ENCODE data around the gene E2F6. TPM values are rescaled to one million over a fixed set of nuclear protein-coding genes. Genes with fewer than 3 reads are reported as not detected.
A peak's percentile ranks its signal among the peaks of the same experiment; 100 is the strongest.

Gene E2F6
- total RNA-seq, 1 experiment from 2014 or later, result 25.6 TPM

- H3K4me3 Mint-ChIP-seq (ENCODE audit: low read depth, unreplicated experiment), result no peak overlapping the region
- DNase-seq, result no peak
- BruUV-seq (replicated peaks), result no TSS peak
- no peaks in the 10 kb centered on the region for H3K36me3 Mint-ChIP-seq (ENCODE audit: insufficient read depth, unreplicated experiment)
- H3K4me1 Mint-ChIP-seq (ENCODE audit: low read depth, unreplicated experiment), result no peaks in the 10 kb centered on the region
- intact Hi-C loops (cut with micrococcal nuclease; ENCODE audit: unreplicated experiment), result no loop called here
- no peak for TF ChIP-seq CTCF (IDR thresholded peaks at IDR 0.05; ENCODE audit: unreplicated experiment)
- CTCF ChIA-PET, result interaction anchor here (0.7 kb wide), 1 partner anchor 51 kb away, joined by 4 read pairs; no protein-coding TSS in a partner anchor
- no peaks in the 10 kb centered on the region for H3K9me3 Mint-ChIP-seq (ENCODE audit: low read depth, unreplicated experiment)
- no peaks in the 10 kb centered on the region for H3K27me3 Mint-ChIP-seq (ENCODE audit: unreplicated experiment)
- no peak overlapping the region for H3K27ac Mint-ChIP-seq (ENCODE audit: unreplicated experiment)
Measured at GRCh38 chr2:11420190-11420589, 45.8 kb downstream of the E2F6 start.

DNA sequence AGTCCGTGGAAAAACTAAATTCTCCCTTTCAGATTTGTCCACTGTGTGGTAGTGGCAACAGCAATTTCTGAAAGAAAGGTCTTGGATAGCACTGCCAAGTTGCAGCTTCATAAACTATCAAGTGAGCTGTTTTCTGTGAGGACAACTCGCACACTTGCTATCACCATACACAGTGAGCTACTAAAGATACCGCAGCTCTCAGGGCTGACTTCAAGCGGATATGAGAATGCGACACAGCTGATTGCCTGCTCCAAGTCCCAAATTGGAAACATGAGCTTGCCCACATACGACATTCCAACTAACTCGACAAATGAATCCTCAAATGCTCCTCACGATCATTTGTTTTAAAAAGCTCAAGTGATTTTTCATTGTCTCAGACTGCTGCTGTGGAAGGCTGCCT lies 46.2 kb downstream of the E2F6 start:
- no peak for TF ChIP-seq CTCF (IDR thresholded peaks at IDR 0.05; ENCODE audit: unreplicated experiment)
- H3K4me3 Mint-ChIP-seq (ENCODE audit: low read depth, unreplicated experiment), result no peak overlapping the region

DNA sequence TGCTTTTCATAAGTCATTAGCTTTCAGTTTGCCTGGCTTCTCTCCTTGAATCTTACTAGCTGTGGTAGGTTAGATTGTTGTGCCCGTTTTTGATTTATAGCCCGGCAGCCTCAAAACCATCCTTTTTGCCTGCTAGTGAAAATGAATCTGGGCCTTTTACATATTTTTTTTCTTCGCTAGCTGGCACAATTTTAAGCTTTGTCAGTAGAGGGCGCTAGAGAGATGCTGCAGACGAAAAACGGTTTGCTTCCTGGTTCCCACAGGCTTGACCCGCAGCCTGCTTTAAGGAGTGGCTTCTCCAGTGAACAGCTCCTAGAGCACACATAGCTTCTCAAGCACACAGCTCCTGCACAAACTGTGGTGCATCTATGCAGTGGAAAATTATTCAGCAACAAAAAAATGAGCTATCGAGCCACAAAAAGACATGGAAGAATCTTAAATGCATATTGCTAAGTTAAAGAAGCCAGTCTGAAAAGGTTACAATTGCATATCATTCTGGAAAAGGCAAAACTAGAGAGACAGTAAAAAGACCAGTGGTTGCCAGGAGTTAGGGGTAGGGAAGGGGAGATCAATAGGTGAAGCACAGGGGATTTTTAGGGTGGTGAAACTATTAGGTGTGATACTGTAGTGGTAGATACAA lies 47.9 kb downstream of the E2F6 start:
- Mint-ChIP-seq H3K27ac (ENCODE audit: unreplicated experiment) (no peak overlapping the region), H3K9me3 (ENCODE audit: low read depth, unreplicated experiment) (no peaks in the 10 kb centered on the region), H3K27me3 (ENCODE audit: unreplicated experiment) (peaks cover 14% of the 10 kb centered on the region), H3K4me1 (ENCODE audit: low read depth, unreplicated experiment) (no peaks in the 10 kb centered on the region), H3K36me3 (ENCODE audit: insufficient read depth, unreplicated experiment) (no peaks in the 10 kb centered on the region), H3K4me3 (ENCODE audit: low read depth, unreplicated experiment) (no peak overlapping the region)
- CTCF ChIA-PET, result interaction anchor here (0.5 to 1.2 kb wide), 4 partner anchors 164 to 517 kb away, joined by 4 to 5 read pairs (median 4); a partner anchor contains a TSS
- intact Hi-C loops (cut with micrococcal nuclease; ENCODE audit: unreplicated experiment), result loop anchor here (10.0 kb wide), 1 partner anchor 73 kb away; the partner anchor contains the start of gene ROCK2
- peak; percentile 44 for DNase-seq
- no TSS peak for BruUV-seq (replicated peaks)
- TF ChIP-seq CTCF (IDR thresholded peaks at IDR 0.05; ENCODE audit: unreplicated experiment), result peak; percentile 64

More for the DNA sequence above, 46.2 kb downstream of the E2F6 start:
- Mint-ChIP-seq H3K27me3 (ENCODE audit: unreplicated experiment) (no peaks in the 10 kb centered on the region), H3K4me1 (ENCODE audit: low read depth, unreplicated experiment) (no peaks in the 10 kb centered on the region), H3K27ac (ENCODE audit: unreplicated experiment) (no peak overlapping the region), H3K9me3 (ENCODE audit: low read depth, unreplicated experiment) (no peaks in the 10 kb centered on the region), H3K36me3 (ENCODE audit: insufficient read depth, unreplicated experiment) (no peaks in the 10 kb centered on the region)
- BruUV-seq (replicated peaks), result no TSS peak
- DNase-seq, result no peak
- CTCF ChIA-PET, result interaction anchor here (0.7 kb wide), 1 partner anchor 51 kb away, joined by 4 read pairs; no protein-coding TSS in a partner anchor
- intact Hi-C loops (cut with micrococcal nuclease; ENCODE audit: unreplicated experiment), result loop anchor here (10.0 kb wide), 1 partner anchor 75 kb away; the partner anchor contains the start of gene ROCK2

DNA sequence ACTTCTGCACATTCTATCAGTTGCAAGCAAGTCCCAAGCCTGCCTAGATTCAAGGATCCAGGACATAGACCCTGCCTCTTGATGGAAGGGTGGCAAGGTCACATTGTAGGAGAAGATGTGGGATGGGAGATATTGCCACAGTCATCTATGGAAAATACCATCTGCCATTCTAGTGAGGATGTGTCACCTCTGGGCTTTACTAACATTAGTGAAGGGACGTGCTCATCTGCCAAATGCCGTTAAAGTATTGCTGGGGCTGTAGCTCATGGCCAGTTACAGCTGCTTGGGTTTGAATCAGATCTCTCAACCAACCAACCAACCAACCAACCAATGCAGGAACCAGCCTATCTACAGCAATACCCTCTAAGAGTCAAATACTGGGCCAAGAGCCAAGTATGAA lies 49.0 kb downstream of the E2F6 start:
- H3K27ac Mint-ChIP-seq (ENCODE audit: unreplicated experiment), result no peak overlapping the region
- no peaks in the 10 kb centered on the region for H3K4me1 Mint-ChIP-seq (ENCODE audit: low read depth, unreplicated experiment)
- H3K36me3 Mint-ChIP-seq (ENCODE audit: insufficient read depth, unreplicated experiment), result no peaks in the 10 kb centered on the region
- no peak for DNase-seq
- TF ChIP-seq CTCF (IDR thresholded peaks at IDR 0.05; ENCODE audit: unreplicated experiment), result no peak
- no TSS peak for BruUV-seq (replicated peaks)
- CTCF ChIA-PET, result no interaction called here
- no peaks in the 10 kb centered on the region for H3K9me3 Mint-ChIP-seq (ENCODE audit: low read depth, unreplicated experiment)
- peaks cover 19% of the 10 kb centered on the region for H3K27me3 Mint-ChIP-seq (ENCODE audit: unreplicated experiment)
- H3K4me3 Mint-ChIP-seq (ENCODE audit: low read depth, unreplicated experiment), result no peak overlapping the region
- intact Hi-C loops (cut with micrococcal nuclease; ENCODE audit: unreplicated experiment), result loop anchor here (10.0 kb wide), 1 partner anchor 72 kb away; the partner anchor contains the start of gene ROCK2

Data from Calu3 (cell line).